GM18508 (cell line): ENCODE measurements around the gene HAO2.
"Not testable (repeated sequence)": the region's sequence is repeated elsewhere in the genome, so short reads cannot be mapped to it uniquely, and the experiment has no call there.

ENCODE experiments used
- ATAC-seq: cut with Tn5 transposase; IDR thresholded peaks from one replicate; pipeline ENCODE4 v1.9.1; 2021; ENCODE audit warnings: moderate number of reproducible peaks; ENCODE audit not compliant: insufficient read depth, unreplicated experiment

The HAO2 gene

GRCh38 chr1:119368554-119368953, at the start of gene HAO2:
HAO2 (plus strand) TSS chr1:119368785; CDS start chr1:119381086, 12,301 bp downstream.
- no peak for ATAC-seq

- ATAC-seq = no peak
These were observed 48.5 kb upstream of the HAO2 start for GRCh38 chr1:119320100-119320499.

GRCh38 chr1:119321666-119322419, 46.7 kb upstream of the HAO2 start:
- ATAC-seq = no peak

- peak; percentile 92 for ATAC-seq
These were observed 45.2 kb upstream of the HAO2 start for GRCh38 chr1:119323216-119323982.

GRCh38 chr1:119324198-119324597, 44.4 kb upstream of the HAO2 start:
- ATAC-seq = no peak

- ATAC-seq = no peak
These were observed 42.3 kb upstream of the HAO2 start for GRCh38 chr1:119326251-119326650.

GRCh38 chr1:119327094-119327449, 41.5 kb upstream of the HAO2 start:
- ATAC-seq = no peak

- no peak for ATAC-seq
These were observed 41.0 kb upstream of the HAO2 start for GRCh38 chr1:119327450-119328155.

GRCh38 chr1:119329541-119330461, 38.8 kb upstream of the HAO2 start:
- ATAC-seq = no peak

GRCh38 chr1:119330466-119331189, 38.0 kb upstream of the HAO2 start:
- ATAC-seq = no peak

GRCh38 chr1:119331190-119331515, 37.4 kb upstream of the HAO2 start:
- no peak for ATAC-seq

- ATAC-seq = no peak
These were observed 36.7 kb upstream of the HAO2 start for GRCh38 chr1:119331915-119332314.

- ATAC-seq = no peak
These were observed 36.0 kb upstream of the HAO2 start for GRCh38 chr1:119332622-119333021.

- ATAC-seq = no peak
These were observed 35.3 kb upstream of the HAO2 start for GRCh38 chr1:119333163-119333896.

- ATAC-seq = not testable (repeated sequence)
These were observed 34.7 kb upstream of the HAO2 start for GRCh38 chr1:119333897-119334250.

- ATAC-seq = no peak
These were observed 31.7 kb upstream of the HAO2 start for GRCh38 chr1:119336848-119337247.

GRCh38 chr1:119338004-119338403, 30.6 kb upstream of the HAO2 start:
- no peak for ATAC-seq

GRCh38 chr1:119338757-119339156, 29.8 kb upstream of the HAO2 start:
- no peak for ATAC-seq

GRCh38 chr1:119340861-119341261, 27.7 kb upstream of the HAO2 start:
- no peak for ATAC-seq
